GM11168 (cell line): Measurements from ENCODE around the gene LCN12.

Experiments
- in situ Hi-C: fragments of 300-500 bp; cut with MboI; formaldehyde crosslinking; loops from one replicate; pipeline ENCODE4 v1.12.0; 2022; ENCODE audit warnings: low sequenced_read_pairs; ENCODE audit not compliant: unreplicated experiment

Gene LCN12

DNA sequence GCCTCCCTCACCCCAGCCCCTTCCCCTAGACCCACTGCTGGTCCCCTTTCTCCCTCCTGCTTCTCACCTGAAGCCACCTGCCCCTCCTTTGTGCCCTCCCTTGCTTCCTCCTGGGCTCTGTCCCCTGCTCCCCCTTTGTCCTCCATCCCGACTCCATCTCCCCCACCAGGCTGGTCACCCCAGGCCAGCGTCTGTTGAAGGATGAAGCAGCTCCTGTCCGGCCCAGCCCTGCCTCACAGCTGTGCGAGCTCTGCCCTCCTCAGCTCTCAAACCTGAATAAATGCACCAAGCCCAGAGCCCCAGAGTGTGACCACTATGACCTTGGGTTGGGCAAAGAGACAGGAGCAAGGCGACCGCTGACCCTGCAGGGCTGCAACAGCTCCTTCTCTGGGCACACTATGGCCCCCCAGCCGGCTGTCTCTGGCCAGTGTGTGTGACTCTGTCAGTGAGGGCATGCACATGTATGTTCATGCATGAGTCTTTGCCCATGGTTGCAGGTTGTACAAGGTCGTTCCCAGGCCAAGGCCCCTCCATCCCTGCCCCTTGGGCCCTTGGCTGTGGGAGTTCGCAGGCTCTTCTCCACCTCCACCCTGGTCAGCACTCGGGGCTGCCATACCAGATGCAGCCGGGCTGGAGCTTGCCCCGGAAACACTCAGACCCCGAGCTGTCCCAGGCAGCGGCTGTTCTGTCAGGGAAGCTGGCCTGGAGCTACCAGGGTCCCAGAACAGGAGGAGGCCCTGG, 3.3 kb downstream of the LCN12 start:
- in situ Hi-C loops = no loop called here

DNA sequence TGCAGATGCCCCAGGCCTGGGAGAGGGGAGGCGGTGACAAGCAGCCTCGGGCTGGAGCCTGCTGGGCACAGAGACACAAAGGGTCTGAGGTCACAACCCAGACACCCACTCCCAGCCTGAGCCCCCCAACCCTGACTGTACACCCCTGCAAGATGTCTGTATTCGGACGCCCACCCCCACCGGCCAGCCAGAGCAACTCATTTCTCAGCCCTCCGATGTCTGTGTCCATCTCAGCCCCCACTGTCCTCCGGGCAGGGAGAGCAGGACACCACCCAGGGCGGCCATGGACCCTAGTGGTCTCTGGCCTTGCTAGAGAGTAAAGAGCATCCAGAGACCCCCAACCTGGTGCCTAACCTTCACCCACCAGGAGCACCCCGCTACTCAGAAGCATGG, 3.9 kb downstream of the LCN12 start:
- in situ Hi-C loops = no loop called here

DNA sequence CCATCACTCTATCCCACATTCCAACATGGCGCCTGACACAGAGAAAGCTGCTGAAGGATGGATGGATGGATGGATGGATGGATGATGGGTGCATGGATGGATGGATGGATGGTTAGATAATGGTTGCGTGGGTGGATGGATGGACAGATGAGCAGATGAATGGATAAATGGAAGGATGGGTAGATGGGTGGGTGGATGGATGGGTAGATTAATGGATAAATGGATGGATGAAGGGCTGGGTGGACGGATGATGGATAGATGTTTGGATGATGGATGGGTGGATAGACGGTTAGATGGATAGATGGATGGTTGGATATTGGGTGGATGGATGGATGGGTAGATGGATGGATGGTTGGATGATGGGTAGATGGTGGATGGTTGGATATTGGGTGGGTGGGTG, 4.5 kb downstream of the LCN12 start:
- in situ Hi-C loops = no loop called here

DNA sequence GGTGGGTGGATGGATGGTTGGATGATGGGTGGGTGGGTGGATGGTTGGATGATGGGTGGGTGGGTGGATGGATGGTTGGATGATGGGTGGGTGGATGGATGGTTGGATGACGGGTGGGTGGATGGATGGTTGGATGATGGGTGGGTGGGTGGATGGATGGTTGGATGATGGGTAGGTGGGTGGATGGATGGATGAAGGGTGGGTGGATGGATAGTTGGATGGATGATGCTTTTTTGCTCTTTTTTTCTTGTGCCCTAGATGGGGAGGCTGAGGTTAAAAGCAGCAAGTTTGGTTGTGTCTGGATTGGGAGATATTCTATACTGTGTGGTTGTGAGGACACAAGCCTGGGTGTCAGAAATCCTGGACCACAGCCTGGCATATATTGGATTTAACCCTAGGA, 5.4 kb downstream of the LCN12 start:
- in situ Hi-C loops = no loop called here

DNA sequence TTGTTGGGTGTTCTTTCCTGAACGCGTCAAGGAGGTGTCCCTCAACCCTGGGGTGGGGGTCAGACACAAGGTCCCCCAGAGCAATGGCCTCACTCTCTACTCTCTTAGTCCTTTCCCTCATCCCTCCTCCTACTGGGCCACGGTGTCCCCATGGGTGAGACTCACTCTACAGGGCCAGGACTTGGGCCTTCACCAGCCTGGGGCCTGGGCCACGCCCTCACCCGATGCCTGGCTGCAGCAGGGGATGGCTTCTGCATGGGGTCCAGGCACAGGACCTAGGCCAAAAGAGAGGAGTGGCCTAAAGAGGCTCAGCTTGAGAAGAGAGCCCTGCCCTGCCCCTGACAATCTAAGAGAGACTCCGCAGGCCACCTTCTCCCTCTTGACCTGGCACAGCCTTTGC, 5.8 kb downstream of the LCN12 start:
- in situ Hi-C loops = no loop called here

DNA sequence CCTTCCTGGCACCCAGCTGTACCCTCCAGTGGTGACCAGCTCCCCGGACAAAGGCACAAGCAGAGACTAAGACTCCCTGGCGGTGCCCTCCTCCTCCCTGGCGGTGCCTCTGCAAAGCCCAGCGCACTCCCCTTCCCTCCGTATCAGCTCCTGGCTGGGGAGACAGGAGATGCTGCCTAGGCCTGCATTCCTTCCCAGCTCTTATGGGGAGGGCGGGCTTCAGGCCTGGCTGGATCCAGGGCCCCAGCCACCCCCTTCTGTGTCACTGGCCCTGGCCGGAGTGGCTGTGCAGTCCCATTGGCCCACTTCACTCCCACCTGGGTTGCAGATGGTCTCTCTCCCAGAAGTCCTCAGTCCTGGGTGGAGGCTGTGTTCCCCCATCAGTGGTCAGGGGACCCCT, 6.4 kb downstream of the LCN12 start:
- in situ Hi-C loops = no loop called here

DNA sequence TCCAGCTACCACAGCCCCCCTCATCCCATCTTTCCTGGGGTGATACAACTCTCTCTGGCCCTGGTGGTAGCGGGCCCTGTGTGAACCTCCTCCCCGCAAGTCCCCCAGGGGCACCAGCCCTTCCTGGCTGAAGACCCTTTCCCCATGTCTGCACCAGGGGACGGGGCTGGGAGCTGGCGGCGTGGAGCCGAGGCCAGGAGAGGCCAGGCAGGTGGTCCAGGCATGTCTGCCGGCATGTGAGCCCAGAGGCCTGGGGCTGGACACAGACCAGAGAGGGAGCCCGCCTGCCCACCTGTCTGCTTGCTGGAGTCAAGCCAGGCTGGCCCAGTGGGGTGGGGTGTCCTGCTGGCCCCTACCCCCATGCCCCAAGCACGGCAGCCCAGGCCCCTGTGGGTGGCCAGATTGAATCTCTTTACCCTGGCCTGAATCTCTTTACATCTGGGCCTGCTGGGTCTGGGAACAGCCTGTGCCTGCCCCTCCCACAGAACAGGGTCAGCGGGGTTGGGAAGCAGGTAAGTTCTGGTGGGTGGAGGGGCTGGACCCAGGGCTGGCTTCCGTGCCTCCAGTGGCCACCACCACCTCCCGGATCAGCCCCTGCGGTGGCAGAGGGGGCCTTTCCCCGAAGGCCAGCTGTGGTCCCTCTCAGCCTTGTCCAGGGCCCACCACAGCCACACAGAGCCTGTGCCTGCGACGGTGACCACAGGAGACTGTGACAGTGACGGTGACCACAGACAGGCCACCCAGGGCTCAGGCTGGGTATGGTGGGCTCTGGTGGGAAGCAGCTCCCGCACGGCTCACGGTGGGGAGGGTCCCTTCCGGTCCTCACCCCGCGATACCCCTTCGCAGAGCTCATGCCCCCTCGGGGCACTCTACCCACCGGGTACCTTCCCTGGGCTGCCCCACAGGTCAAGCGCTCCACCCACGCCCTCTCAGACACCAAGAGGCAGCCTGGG, 7.1 kb downstream of the LCN12 start:
- in situ Hi-C loops = no loop called here

DNA sequence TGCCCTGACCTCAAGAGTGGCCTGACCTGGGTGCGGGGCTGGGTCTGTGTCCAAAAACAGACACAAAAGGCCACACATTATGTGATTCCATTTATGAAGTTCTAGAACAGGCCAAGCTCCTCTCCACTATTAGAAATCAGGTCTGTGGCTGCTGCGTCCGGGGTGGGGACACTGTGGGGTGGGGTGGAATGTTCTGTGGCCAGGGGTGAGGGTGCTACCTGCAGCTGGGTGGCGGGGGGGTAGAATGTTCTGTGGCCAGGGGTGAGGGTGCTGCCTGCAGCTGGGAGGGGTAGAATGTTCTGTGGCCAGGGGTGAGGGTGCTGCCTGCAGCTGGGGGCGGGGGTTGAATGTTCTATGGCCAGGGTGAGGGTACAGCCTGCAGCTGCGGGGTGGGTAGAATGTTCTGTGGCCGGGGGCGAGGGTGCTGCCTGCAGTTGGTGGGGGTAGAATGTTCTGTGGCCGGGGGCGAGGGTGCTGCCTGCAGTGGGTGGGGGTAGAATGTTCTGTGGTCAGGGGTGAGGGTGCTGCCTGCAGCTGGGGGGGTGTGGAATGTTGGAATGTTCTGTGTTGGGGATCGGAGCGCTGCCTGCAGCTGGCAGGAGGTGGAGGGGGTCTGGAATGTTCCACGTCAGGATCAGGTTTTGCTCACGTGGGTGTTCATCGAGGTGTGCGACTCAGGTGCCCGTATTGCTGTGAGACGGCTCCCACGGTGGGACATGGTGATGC, 8.3 kb downstream of the LCN12 start:
- in situ Hi-C loops = no loop called here

DNA sequence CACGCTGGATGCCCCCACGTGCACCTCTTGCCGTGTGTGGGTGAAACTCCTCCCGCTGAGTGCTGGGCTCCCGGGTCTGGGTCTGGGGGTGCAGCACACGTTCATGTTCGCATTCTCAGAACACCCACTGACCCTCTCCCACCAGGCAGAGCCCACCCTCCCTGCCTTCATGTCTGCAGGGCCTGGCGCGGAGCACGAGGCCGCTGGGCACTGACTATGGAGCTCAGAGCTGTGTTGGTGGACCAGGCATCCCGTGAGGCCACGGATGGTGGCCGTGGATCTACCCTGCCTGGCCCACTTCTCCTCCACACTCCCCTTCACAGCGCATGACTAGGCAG, 8.8 kb downstream of the LCN12 start:
- in situ Hi-C loops = no loop called here

DNA sequence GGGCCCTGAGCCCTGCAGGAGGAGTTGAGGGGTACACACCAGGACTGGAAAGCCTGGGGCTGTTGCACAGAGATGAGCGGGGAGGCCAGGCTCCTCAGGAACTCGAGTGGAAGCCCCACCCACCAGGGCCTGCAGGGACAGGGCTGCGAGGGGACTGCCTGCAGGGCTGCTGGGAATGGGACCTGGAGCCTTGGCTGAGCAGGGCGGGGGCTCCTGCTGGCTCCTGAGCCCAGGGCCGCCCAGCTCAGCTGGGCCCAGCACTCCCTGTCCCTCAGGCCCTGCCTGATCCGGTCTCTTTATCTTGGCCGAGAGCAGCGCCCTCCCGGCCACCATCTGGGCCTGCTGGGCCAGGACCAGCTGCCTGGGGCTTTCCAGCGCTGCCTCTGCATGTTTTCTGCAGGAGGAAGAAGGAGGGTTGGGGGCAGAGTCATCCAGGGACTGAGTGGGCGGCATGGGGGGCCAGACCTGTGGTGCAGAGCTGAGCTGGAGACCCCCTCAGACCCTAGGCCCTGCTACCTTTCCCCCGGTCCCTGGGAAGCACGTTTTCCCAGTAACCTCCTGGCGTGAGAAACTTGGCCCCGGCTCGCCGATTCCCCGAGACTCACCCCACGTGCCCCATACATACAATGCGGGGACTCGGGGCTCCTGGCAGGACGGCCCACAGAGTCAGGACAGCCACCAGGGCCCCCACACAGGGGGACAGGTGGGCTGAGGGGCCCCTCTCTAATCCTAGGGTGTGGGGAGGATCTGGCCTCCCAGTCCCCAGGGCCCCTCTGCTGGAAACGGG, 9.4 kb downstream of the LCN12 start:
- in situ Hi-C loops = no loop called here

DNA sequence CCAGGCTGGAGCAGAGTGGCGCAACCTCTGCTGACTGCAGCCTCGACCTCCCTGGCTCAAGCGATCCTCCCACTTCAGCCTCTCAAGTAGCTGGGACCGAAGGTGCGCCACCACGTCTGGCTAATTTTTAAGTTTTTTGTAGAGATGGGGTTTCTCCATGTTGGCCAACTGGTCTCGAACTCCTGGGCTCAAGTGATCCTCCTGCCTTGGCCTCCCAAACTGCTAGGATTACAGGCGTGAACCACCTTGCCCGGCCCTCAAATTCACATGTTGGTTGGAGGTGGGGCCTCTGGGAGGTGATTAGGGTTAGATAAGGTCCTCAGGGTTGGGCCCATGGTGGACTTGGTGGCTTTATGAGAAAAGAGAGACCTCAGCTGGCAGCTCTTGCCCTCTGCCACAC, 10.1 kb downstream of the LCN12 start:
- in situ Hi-C loops = no loop called here

DNA sequence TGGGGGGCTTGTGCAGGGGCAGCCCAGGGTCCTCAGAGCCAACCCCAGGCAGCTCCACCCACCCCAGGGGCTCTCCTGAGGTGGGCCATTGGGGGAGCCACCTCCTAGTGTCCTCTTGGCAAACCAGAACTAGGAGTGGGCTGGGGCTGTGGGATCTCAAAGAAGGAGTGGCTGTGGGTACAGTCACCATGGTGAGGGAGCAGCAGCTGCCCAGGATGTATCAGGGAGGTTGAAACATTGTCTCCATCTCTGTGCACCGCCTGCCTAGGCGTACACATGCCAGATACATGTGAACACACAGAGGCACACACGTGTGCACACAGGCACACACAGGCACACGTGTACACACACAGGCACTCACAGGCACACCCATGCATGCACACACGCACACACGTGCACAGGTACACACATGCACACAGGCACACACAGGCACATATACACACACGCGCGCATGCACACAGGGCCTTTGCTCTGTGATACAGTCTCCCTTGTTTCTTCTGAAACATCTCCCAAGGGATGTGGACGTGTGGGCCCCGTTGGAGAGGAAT, 10.7 kb downstream of the LCN12 start:
- in situ Hi-C loops = no loop called here

DNA sequence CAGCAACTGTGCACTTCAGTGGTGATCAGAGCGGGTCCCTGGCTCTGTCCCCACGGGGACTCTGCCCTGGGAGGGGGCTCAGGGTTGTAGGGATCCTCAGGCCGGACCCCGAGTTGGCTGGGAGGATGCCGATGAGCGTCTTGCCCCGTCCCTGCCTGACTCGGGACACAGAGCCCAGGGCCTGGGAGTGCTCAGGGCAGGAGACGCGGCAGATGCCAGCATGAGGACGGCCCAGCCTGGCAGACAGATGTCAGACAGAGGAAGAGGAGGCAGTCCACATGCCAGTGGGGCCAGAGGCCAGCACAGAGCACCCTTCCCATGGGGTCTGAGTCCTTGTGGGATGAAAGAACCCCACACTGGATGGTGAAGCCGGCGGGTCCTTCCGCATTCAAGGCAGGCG, 11.3 kb downstream of the LCN12 start:
- in situ Hi-C loops = no loop called here

DNA sequence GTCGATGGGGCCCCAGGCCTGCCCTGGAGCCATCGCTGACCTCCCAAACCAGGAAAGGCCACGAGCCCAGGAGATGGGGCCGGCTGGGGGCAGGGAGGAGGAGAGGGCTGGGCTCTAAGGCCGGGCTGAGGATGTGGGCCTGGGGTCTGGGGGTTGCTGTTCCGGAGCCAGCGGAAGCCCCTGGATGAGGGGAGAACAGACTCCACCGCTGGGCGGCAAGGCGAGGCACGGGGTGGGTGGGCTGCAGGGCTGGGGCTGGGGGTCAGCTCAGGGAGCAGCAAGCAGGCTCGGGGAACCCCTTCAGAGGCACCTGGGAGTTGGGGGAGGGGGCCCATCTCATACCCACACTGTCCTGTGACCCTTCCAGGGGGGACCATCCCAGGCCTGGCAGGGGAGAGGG, 11.7 kb downstream of the LCN12 start:
- in situ Hi-C loops = no loop called here

DNA sequence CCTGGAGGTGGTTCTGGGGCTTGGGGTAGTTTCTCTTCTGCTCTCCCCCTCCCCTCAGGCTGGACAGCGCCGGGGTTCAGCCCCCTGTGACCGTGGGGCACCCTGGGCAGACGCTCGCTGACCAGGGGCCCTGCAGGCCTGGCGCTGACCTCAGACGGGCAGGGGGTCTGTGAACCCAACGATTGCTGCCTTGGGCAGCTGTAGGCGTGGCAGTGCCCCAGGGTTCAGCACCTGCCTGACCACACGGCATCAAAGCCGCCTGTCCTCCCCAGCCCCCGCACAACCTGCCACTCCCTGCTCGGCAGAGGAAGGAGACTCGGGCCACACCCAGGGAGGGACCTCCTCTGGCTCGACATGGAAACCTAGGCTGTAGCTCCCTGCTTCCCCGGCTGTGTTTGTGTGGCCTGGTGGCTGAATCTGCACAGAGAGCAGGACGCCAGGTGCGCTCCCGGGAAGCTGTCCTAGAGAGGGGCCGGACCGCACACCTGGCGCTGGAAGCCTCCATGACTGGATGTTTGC, 12.2 kb downstream of the LCN12 start:
- in situ Hi-C loops = no loop called here

DNA sequence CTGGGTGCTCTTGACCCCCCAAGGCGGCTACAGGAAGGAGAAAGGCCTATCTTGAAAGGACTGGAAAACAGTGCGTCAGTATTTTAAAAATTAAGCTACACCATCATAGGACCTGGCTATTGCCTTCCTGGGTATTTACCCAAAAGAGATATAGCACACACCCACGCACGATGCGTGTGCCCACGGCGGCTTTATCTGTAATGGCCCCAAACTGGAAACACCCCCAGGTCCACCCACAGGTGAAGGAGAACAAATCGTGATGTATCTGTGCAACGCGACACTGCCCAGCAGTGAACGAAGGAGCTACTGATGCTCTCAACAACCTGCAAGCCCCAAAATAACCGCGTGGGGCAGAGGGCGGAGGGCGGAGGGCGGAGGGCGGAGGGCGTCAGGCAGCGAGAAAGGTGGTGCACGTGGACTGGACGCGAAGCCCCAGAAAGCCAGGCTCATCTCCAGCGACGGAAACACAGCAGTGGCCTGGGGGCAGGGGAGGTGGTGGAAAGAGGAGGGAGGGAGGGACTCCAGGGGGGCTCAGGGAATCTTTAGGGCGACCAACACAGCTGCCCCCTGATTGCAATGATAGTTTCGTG, 12.9 kb downstream of the LCN12 start:
- in situ Hi-C loops = no loop called here

DNA sequence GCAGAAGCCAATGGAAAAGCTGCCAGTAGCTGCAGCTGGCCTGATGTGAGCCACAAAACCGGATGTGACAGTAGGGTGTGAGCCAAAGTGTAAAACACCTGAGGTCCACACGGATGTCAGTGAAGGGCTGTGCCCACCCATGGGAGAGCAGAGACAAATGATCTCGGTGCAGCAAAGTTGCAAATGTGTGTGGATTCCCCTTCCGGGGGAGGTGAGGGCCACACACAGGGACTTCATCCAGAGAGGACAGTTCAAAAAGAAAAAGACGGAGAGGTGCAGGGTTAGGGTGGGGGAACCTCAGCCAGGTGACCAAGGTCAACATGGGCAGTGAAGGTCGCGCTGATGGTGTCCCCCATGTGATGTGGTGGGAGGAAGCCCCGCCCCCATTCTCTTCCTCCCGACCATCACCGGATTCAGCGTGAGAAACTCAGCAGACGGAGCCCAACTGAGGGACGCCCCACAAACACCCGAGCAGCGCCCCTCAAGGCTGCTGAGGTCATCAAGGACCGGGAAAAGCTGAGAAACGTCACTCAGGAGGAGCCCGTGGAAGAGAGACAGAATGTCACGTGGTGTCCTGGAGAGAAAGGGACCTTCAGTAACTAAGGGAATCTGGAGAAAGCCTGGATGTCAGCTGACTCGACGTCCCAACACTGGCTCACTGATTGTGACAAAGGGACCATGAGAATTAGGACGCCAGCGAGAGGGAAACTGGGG, 13.9 kb downstream of the LCN12 start:
- in situ Hi-C loops = no loop called here

DNA sequence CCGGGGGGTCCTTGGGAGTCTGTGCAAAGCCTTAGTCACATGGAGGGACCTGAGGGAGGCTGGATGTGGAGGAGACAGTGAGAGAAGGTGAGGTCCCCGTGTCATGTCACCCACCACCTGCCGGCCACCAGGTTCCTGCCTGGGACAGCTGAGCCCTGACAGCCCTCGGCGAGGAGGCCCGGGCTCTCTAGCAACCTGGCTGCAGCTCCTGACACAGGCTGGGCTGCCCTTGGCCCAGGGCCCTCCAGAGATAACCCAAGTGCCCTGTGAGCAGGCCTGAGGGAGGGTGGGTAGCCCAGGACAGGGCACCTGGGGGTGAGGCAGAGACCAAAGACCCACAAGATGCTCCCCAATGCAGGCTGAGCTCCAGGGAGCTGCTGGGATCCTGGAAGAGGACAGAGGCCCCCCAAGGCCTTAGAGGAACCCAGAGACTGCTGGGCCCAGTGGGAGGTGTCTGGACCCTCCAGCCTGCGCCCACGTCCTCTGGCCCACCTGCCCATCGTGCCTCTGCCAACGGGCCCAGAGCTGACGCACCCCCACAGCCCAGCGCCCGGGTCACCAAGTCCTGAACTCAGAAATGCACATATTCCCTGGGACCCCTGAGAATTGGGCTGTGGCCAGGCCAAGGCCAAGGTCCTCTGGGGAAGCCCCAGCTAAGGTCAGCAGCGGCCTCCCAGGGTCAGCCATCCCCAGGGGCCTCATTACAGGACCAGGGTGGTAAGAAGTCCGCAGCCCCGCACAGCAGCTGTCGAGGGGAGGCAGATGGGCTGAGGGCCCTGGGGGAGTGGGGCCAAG, 16.5 kb downstream of the LCN12 start:
- in situ Hi-C loops = no loop called here
